Pulmonary artery endothelial cell (primary cell): Measurements from ENCODE around the gene AP1M1. TPM values are rescaled to one million over a fixed set of nuclear protein-coding genes. Genes with fewer than 3 reads are reported as not detected.
"Not testable (repeated sequence)": the region's sequence is repeated elsewhere in the genome, so short reads cannot be mapped to it uniquely, and the experiment has no call there.

Experiments used
- DNase-seq: peaks from one replicate; pipeline ENCODE4 v3.0.0-alpha.2; 2011; ENCODE audit warnings: low read depth, low spot score
- total RNA-seq: library from RNA; depleted of rRNA; stranded (reverse); fragments of >200 nt; gene quantifications from 2 replicates; pipeline ENCODE4 v1.2.3, GENCODE V29; 2014

The AP1M1 gene
- total RNA-seq = 67.3 and 99.7 TPM in 2 replicates

DNA sequence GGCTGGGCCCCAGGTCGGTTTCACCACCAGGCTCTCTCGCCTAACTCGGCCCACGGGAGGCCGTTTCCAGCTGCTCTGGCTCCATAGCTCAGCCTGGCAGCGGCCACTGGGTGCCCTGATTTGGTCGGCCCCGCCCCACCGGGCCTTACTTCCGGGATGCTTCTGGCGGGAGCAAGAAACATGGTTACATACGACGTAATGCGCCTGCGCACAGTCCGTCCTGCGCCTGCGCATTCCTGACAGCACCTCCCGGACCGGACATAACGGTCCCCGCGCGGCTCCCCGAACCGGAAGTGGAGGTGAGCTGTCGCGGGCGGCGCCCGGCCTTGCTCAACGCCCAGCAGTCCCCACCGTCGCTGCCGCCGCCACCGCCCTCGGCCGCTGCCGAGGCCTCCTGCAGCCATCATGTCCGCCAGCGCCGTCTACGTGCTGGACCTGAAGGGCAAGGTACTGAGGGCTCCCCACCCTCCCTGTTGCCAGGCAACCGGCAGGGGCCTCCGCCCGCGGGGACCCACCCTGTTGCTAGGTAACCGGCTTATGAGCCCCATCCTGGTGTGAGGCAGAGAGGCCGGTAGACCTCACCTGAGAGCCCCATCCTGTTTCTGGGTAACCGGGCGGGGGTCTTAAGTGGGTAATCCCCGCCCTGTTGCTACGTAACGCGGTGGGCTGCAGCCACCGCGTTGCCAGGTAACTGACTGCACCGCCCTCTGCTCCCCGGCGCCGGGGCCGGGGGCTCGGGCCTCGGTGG lies at the start of gene AP1M1:
Gene AP1M1, plus strand, starts transcription at position 290 of the 748 bp plus-strand sequence. Its CDS starts 116 bp downstream, at position 406.
- DNase-seq = peak; percentile 85

DNA sequence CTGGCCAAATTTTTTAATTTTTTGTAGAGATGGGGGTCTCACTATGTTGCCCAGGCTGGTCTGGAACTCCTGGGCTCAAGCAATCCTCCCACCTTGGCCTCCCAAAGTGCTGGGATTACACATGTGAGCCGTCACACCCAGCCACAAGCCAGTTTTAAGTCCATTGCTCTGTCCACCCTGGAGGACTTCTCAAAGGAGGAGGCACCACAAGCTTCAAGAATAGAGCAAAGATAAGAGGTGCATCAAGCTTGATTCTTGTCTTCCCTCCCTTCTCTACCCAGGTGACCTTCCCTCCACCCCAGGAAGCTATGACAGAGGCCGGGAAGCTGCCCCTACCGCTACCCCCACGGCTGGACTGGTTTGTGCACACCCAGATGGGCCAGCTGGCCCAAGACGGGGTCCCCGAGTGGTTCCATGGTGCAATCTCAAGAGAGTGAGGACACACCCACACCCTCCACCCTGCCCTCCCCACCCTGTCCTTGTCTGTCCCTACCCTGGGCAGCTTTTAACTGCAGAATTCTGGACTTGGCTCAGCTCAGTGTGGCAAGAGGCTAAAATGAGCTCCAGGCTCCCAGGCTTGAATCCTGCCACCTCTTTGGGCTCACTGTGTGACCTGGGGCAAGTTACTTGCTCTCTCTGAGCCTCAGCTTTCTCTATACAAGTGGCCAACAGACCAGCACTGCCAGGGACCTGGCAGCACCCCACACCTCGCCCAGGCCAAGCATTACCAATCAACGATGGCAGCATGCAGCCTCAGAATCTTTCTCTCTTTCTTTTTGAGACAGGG lies 49.1 kb upstream of the AP1M1 start:
- DNase-seq = no peak

DNA sequence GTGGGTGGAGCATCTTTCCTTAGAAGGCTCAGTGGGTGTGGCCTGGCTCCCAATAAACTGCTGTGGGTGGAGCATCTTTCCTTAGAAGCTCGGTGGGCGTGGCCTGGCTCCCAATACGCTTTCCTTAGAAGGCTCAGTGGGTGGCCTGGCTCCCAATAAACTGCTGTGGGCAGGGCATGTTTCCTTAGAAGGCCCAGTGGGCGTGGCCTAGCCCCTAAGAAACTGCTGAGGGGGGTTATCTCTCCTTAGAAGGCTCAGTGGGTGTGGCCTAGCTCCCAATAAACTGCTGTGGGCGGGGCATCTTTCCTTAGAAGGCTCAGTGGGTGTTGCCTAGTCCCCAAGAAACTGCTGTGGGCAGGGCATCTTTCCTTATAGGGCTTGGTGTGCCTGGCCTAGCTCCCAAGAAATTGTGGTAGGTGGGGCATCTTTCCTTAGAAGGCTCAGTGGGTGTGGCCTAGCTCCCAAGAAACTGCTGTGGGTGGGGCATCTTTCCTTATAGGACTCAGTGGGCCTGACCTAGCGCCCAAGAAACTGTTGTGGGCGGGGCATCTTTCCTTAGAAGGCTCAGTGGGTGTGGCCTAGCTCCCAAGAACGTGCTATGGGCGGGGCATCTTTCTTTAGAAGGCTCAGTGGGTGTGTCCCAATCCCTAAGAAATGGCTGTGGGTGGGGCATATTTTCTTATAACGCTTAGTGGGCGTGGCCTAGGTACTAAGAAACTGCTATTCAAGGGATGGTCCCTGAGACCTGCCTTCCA lies 44.0 kb upstream of the AP1M1 start:
- DNase-seq = no peak

- DNase-seq = no peak
Observed at GRCh38 chr19:16154557-16154956, 43.2 kb upstream of the AP1M1 start.

- no peak for DNase-seq
Observed at GRCh38 chr19:16155128-16155527, 42.6 kb upstream of the AP1M1 start.

- no peak for DNase-seq
Observed at GRCh38 chr19:16156904-16157303, 40.8 kb upstream of the AP1M1 start.

DNA sequence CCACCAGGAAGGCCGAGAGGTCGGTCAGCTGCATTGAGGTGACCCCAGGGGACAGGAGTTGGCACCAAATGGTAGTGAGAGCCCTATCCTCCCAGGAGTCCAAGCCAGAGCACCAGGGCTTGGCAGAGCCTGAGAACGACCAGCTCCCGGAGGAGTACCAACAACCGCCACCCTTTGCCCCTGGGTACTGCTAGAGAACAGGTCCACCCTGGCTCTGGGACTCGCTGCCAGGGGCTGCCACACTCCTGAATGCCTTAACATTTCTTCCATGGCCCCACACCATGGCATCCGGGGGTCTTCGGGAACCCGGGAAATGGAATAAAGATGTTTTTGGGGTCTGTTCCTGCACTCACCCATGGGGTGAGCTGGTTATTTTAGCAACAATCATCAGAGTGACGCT lies 40.1 kb upstream of the AP1M1 start:
- no peak for DNase-seq

- DNase-seq = no peak
Observed at GRCh38 chr19:16159655-16160054, 38.1 kb upstream of the AP1M1 start.

- no peak for DNase-seq
Observed at GRCh38 chr19:16160445-16160942, 37.2 kb upstream of the AP1M1 start.

GRCh38 chr19:16160943-16161560 lies 36.7 kb upstream of the AP1M1 start:
- no peak for DNase-seq

GRCh38 chr19:16161840-16162239 lies 35.9 kb upstream of the AP1M1 start:
- DNase-seq = no peak

- no peak for DNase-seq
Observed at GRCh38 chr19:16164222-16164890, 33.4 kb upstream of the AP1M1 start.

- no peak for DNase-seq
Observed at GRCh38 chr19:16166417-16166816, 31.3 kb upstream of the AP1M1 start.

- DNase-seq = no peak
Observed at GRCh38 chr19:16167055-16167454, 30.7 kb upstream of the AP1M1 start.

- no peak for DNase-seq
Observed at GRCh38 chr19:16168465-16169081, 29.1 kb upstream of the AP1M1 start.

- no peak for DNase-seq
Observed at GRCh38 chr19:16170134-16170533, 27.6 kb upstream of the AP1M1 start.

GRCh38 chr19:16175954-16176353 lies 21.8 kb upstream of the AP1M1 start:
- no peak for DNase-seq

GRCh38 chr19:16178866-16179265 lies 18.8 kb upstream of the AP1M1 start:
- not testable (repeated sequence) for DNase-seq

- no peak for DNase-seq
Observed at GRCh38 chr19:16180611-16181010, 17.1 kb upstream of the AP1M1 start.

DNA sequence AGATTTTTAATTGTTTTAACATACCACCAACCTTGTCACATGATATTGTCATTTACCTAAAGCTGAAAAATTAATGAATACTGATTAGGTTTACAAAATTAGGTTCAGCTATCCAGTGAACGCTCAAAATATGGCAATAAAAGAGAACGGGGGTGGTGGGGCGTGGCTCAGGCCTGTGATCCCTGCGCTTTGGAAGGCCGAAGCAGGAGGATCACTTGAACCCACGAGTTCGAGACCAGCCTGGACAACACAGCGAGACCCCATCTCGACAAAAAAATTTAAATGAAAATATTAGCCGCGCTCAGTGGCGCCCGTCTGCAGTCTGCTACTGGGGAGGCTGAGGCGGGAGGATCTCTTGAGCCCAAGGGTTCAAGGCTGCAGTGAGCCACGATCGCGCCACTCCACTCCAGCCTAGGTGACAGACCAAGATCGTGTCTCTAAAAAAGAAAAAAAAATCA lies 13.0 kb upstream of the AP1M1 start:
- no peak for DNase-seq
